H1 (cell line): Measurements from ENCODE around the gene CYP1B1. TPM values are rescaled to one million over a fixed set of nuclear protein-coding genes. Genes with fewer than 3 reads are reported as not detected.
A peak's percentile ranks its signal among the peaks of the same experiment; 100 is the strongest.

Experiments used
- ASH2L ChIP-seq: fragments of 200-600, 300-600 bp; sonication (generic); IDR thresholded peaks from one replicate; pipeline ENCODE4 v1.7.1; 2017; ENCODE audit warnings: low read length
- EGR1 ChIP-seq: IDR thresholded peaks from 2 replicates; pipeline ENCODE4 v1.6.1; 2011; ENCODE audit warnings: low read depth, low read length, borderline replicate concordance
- HDAC6 ChIP-seq: IDR thresholded peaks from one replicate; pipeline ENCODE4 v1.7.1; 2012; ENCODE audit warnings: low read depth, mild to moderate bottlenecking, inconsistent platforms, low read length, moderate library complexity
- POU5F1 ChIP-seq: IDR thresholded peaks from 2 replicates; pipeline ENCODE4 v1.6.1; 2011; ENCODE audit warnings: low read depth, mild to moderate bottlenecking, low read length, moderate library complexity
- SIN3A ChIP-seq, 2 experiments: IDR thresholded peaks in 1 of 2; conservative IDR thresholded peaks in 1 of 2; 2 replicates each; pipeline ENCODE4 v1.6.1; 2011 to 2012; ENCODE audit warnings: low read length in 2 of 2, improper control_type of control experiment in 1 of 2, low read depth in 1 of 2, mild to moderate bottlenecking in 1 of 2
- SUZ12 ChIP-seq: fragments of 200-600 bp; sonication (generic); IDR thresholded peaks from 2 replicates; pipeline ENCODE4 v1.6.1; 2012; ENCODE audit warnings: mild to moderate bottlenecking, inconsistent platforms, low read length, moderate library complexity, mixed read lengths
- TCF12 ChIP-seq: IDR thresholded peaks from 2 replicates; pipeline ENCODE4 v1.6.1; 2011; ENCODE audit warnings: low read depth, mild to moderate bottlenecking, low read length
- YY1 ChIP-seq: IDR thresholded peaks from 2 replicates; pipeline ENCODE4 v1.6.1; 2011; ENCODE audit warnings: low read depth, mild to moderate bottlenecking, low read length
- polyA plus RNA-seq, 7 experiments: library from polyadenylated mRNA; depleted of rRNA in 3 of 7; stranded (reverse) in 5 of 7; unstranded in 2 of 7; fragments of >200 nt in 5 of 7; fragments of 200-250 nt in 2 of 7; gene quantifications; 1 replicate in 5 of 7; 2 replicates in 1 of 7; 4 replicates in 1 of 7; pipeline versions ENCODE4 v1.2.1 to v1.2.3, GENCODE V29; 2011 to 2013; ENCODE audit warnings: missing spikeins in 2 of 7, mixed read lengths in 2 of 7
- total RNA-seq: library from RNA; stranded (reverse); fragmentation: NEBNext Ultra II Directional; extraction: Animal tissue kit (Norgen Biotek cat#: 25700); gene quantifications from 2 replicates; pipeline ENCODE4 v1.2.1, GENCODE V29; 2021
- TF ChIP-seq, protein P1 (sequence below), 3 experiments: IDR thresholded peaks; 1 replicate in 2 of 3; 2 replicates in 1 of 3; pipeline versions ENCODE4 v1.5.1 to v1.6.1; 2011; ENCODE audit warnings: low read length in 3 of 3, mild to moderate bottlenecking in 3 of 3, inconsistent platforms in 2 of 3, low read depth in 1 of 3, moderate library complexity in 1 of 3; ENCODE audit not compliant: insufficient read depth in 1 of 3; ENCODE audit errors: control extremely low read depth in 1 of 3
- TF ChIP-seq, protein P2 (sequence below): IDR thresholded peaks from 2 replicates; pipeline ENCODE4 v1.6.1; 2012; ENCODE audit warnings: inconsistent platforms
- TF ChIP-seq, protein P3 (sequence below): IDR thresholded peaks from 2 replicates; pipeline ENCODE4 v1.6.1; 2012; ENCODE audit warnings: inconsistent platforms

Gene CYP1B1
- total and polyA plus RNA-seq, 2 of the 8 experiments (the other 6 are each of a cell fraction or from before 2014, with no cell fraction given): 1.3 to 5.7 TPM

DNA sequence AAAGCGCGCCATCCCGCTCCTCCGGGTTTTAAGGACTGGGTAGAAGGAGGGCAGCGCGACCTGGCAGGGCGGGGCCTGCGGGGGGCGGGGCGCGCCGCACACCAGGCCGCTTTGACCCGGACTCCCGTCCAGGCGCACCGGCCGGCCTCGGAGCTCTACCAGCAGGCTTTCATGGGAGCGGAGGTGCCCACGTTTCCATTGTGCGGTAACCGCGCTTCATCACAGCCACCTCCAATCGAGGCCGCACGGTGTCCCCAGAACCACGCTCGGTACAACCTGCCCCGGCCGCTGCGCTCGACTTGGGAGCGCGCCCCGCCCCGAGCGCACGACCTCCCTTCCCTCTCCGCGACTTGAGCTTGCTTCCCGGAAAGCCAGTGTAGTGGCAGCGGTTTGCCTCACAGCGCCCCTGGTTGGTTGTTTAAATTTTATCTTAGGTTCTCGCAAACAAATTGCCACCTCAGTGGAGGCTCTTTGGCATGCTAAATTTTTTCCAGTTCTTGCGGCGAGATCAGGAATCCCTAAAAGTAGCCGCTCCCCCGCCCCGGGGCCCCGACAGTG, 280 bp upstream of the CYP1B1 start (continued):
- TF ChIP-seq ASH2L (no peak), TCF12 (0 out of 2 replicates have a peak, but pooled peaks have one; percentile 43), EGR1 (no peak), SUZ12 (no peak), HDAC6 (no peak), SIN3A (conservative IDR thresholded peaks at IDR 0.05 in 1 of 2, IDR thresholded peaks at IDR 0.05 in 1 of 2; ENCODE audit: low read depth in 1 of 2, low read length in 2 of 2) (no peak), YY1 (no peak), POU5F1 (no peak)
- TF ChIP-seq, protein P1, sequence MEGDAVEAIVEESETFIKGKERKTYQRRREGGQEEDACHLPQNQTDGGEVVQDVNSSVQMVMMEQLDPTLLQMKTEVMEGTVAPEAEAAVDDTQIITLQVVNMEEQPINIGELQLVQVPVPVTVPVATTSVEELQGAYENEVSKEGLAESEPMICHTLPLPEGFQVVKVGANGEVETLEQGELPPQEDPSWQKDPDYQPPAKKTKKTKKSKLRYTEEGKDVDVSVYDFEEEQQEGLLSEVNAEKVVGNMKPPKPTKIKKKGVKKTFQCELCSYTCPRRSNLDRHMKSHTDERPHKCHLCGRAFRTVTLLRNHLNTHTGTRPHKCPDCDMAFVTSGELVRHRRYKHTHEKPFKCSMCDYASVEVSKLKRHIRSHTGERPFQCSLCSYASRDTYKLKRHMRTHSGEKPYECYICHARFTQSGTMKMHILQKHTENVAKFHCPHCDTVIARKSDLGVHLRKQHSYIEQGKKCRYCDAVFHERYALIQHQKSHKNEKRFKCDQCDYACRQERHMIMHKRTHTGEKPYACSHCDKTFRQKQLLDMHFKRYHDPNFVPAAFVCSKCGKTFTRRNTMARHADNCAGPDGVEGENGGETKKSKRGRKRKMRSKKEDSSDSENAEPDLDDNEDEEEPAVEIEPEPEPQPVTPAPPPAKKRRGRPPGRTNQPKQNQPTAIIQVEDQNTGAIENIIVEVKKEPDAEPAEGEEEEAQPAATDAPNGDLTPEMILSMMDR (IDR thresholded peaks at IDR 0.05; ENCODE audit: control extremely low read depth in 1 of 3, insufficient read depth in 1 of 3, low read depth in 1 of 3, low read length in 3 of 3): peak; percentile 52 to 72 (median 58)
- TF ChIP-seq, protein P2, sequence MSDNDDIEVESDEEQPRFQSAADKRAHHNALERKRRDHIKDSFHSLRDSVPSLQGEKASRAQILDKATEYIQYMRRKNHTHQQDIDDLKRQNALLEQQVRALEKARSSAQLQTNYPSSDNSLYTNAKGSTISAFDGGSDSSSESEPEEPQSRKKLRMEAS: peak; percentile 82
- TF ChIP-seq, protein P3, sequence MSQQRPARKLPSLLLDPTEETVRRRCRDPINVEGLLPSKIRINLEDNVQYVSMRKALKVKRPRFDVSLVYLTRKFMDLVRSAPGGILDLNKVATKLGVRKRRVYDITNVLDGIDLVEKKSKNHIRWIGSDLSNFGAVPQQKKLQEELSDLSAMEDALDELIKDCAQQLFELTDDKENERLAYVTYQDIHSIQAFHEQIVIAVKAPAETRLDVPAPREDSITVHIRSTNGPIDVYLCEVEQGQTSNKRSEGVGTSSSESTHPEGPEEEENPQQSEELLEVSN: peak; percentile 58; the same call in 1 of the 2 replicates
